ENCODE data around the gene DIO2. TPM values are rescaled to one million over a fixed set of nuclear protein-coding genes. Genes with fewer than 3 reads are reported as not detected.
A peak's percentile ranks its signal among the peaks of the same experiment; 100 is the strongest.

DIO2 gene
- total RNA-seq = 10 to 100 TPM in 1 of 4 donors, 1 to 10 TPM in 1, under 1 TPM in 2; 0.13 to 22.3 (median 1.8) TPM

GRCh38 chr14:80211153-80212022 is at the start of gene DIO2:
DIO2 (minus strand) TSS chr14:80211504; CDS start chr14:80211472, 32 bp downstream.
- peak within 1 kb of the TSS in 2 of 4 donors; percentile 47 to 48 for H3K27ac ChIP-seq
- no peaks in the 10 kb centered on the region for H3K27me3 ChIP-seq
- TF ChIP-seq POLR2A (IDR thresholded peaks at IDR 0.05) = no peak
- TF ChIP-seq CTCF (IDR thresholded peaks at IDR 0.05) = no peak
- H3K9me3 ChIP-seq = no peaks in the 10 kb centered on the region
- H3K36me3 ChIP-seq = no peaks in the 10 kb centered on the region
- no peak for DNase-seq
- no peaks in the 10 kb centered on the region for H3K4me1 ChIP-seq
- H3K4me3 ChIP-seq = peak within 1 kb of the TSS in 1 of 4 donors; percentile 29

- no peaks in the 10 kb centered on the region for H3K36me3 ChIP-seq
- no peak for DNase-seq
- H3K27ac ChIP-seq = no peak overlapping the region
- no peaks in the 10 kb centered on the region for H3K4me1 ChIP-seq
- no peaks in the 10 kb centered on the region for H3K9me3 ChIP-seq
- TF ChIP-seq CTCF (IDR thresholded peaks at IDR 0.05) = no peak
- no peak for TF ChIP-seq POLR2A (IDR thresholded peaks at IDR 0.05)
- H3K4me3 ChIP-seq = no peak overlapping the region
- H3K27me3 ChIP-seq = no peaks in the 10 kb centered on the region
Measured at GRCh38 chr14:80260645-80261044, 49.3 kb upstream of the DIO2 start.

GRCh38 chr14:80239631-80240030 is 28.3 kb upstream of the DIO2 start:
- TF ChIP-seq POLR2A (IDR thresholded peaks at IDR 0.05) (no peak), CTCF (IDR thresholded peaks at IDR 0.05) (no peak)

GRCh38 chr14:80237143-80237542 is 25.8 kb upstream of the DIO2 start:
- H3K4me3 ChIP-seq = no peak overlapping the region
- no peak for TF ChIP-seq POLR2A (IDR thresholded peaks at IDR 0.05)
- TF ChIP-seq CTCF (IDR thresholded peaks at IDR 0.05) = no peak
- no peak overlapping the region for H3K27ac ChIP-seq
- no peak for DNase-seq
- no peaks in the 10 kb centered on the region for H3K36me3 ChIP-seq
- H3K4me1 ChIP-seq = no peaks in the 10 kb centered on the region
- H3K27me3 ChIP-seq = no peaks in the 10 kb centered on the region
- H3K9me3 ChIP-seq = peaks cover 0 to 11% (median 0%) of the 10 kb centered on the region in 4 donors

More at GRCh38 chr14:80239631-80240030, 28.3 kb upstream of the DIO2 start:
- no peak for DNase-seq
- no peaks in the 10 kb centered on the region for H3K27me3 ChIP-seq
- no peaks in the 10 kb centered on the region for H3K36me3 ChIP-seq
- peaks cover 0 to 11% (median 0%) of the 10 kb centered on the region in 4 donors for H3K9me3 ChIP-seq
- H3K4me3 ChIP-seq = no peak overlapping the region
- H3K27ac ChIP-seq = no peak overlapping the region
- H3K4me1 ChIP-seq = no peaks in the 10 kb centered on the region

- Histone ChIP-seq H3K27me3 (no peaks in the 10 kb centered on the region), H3K36me3 (no peaks in the 10 kb centered on the region), H3K27ac (no peak overlapping the region), H3K9me3 (peaks cover 0 to 11% (median 0%) of the 10 kb centered on the region in 4 donors), H3K4me1 (no peaks in the 10 kb centered on the region), H3K4me3 (no peak overlapping the region)
- DNase-seq = no peak
- TF ChIP-seq CTCF (IDR thresholded peaks at IDR 0.05) = no peak
- TF ChIP-seq POLR2A (IDR thresholded peaks at IDR 0.05) = no peak
Measured at GRCh38 chr14:80233470-80234089, 22.3 kb upstream of the DIO2 start.
